ENCODE results near the gene LUZP2. TPM values are rescaled to one million over a fixed set of nuclear protein-coding genes. Genes with fewer than 3 reads are reported as not detected.

LUZP2 gene
- polyA plus RNA-seq, 1 donor (not counting 4 experiments of a cell fraction or from before 2014, with no cell fraction given) = 0.08 TPM

DNA sequence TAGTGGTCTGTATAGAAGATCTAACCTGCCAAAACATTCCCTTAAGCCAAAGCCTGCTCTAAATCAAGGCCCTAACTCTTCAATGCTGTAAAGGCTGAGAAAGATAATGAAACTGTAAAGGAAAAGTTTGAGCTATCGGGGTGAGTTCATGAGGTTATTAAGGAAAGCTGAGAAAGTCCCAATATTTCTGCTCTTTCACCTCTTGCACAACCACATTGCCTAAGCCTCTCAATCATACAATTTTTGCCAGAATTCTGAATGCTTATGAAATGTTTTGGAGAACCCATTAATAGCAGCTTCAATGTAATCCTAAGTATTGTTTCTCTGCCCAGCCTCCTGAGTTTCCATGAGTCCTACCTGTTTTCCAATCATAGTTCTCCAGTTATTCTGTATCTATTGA is 373.2 kb downstream of the LUZP2 start:
- DNase-seq (ENCODE audit: low read depth, low spot score) = no peak
- no peaks in the 10 kb centered on the region for H4K20me1 ChIP-seq (ENCODE audit: control insufficient read depth, extremely low read depth, insufficient read depth, low read length)
- no peaks in the 10 kb centered on the region for H3K9me1 ChIP-seq (ENCODE audit: control insufficient read depth, extremely low read depth, insufficient read depth, low read length)
- no peaks in the 10 kb centered on the region for H3K27me3 ChIP-seq (ENCODE audit: control insufficient read depth, extremely low read depth, insufficient read depth, low read length)
- H3K36me3 ChIP-seq (ENCODE audit: control insufficient read depth in 2 of 2, extremely low read depth in 1 of 2, insufficient read depth in 2 of 2, low read length in 2 of 2) = no peaks in the 10 kb centered on the region
- H3K4me1 ChIP-seq (ENCODE audit: control insufficient read depth, extremely low read depth, insufficient read depth, low read length) = no peaks in the 10 kb centered on the region
- no peak overlapping the region for H3K9ac ChIP-seq (ENCODE audit: control insufficient read depth, extremely low read depth, insufficient read depth, low read length)
- no peak for FAIRE-seq
- no peak for TF ChIP-seq EZH2 (IDR thresholded peaks at IDR 0.05; ENCODE audit: low read length)
- TF ChIP-seq, protein P1, sequence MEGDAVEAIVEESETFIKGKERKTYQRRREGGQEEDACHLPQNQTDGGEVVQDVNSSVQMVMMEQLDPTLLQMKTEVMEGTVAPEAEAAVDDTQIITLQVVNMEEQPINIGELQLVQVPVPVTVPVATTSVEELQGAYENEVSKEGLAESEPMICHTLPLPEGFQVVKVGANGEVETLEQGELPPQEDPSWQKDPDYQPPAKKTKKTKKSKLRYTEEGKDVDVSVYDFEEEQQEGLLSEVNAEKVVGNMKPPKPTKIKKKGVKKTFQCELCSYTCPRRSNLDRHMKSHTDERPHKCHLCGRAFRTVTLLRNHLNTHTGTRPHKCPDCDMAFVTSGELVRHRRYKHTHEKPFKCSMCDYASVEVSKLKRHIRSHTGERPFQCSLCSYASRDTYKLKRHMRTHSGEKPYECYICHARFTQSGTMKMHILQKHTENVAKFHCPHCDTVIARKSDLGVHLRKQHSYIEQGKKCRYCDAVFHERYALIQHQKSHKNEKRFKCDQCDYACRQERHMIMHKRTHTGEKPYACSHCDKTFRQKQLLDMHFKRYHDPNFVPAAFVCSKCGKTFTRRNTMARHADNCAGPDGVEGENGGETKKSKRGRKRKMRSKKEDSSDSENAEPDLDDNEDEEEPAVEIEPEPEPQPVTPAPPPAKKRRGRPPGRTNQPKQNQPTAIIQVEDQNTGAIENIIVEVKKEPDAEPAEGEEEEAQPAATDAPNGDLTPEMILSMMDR (optimal IDR thresholded peaks at IDR 0.05 in 1 of 3, IDR thresholded peaks at IDR 0.05 in 1 of 3, conservative IDR thresholded peaks at IDR 0.05 in 1 of 3; ENCODE audit: extremely low read depth in 1 of 3, insufficient read depth in 2 of 3, low read length in 3 of 3) = no peak
- H2AFZ ChIP-seq (ENCODE audit: control insufficient read depth, low read length) = no peak overlapping the region
- no peak overlapping the region for H3K4me2 ChIP-seq (ENCODE audit: control insufficient read depth, extremely low read depth, insufficient read depth, low read depth, low read length)
- dilution Hi-C loops (cut with MboI; ENCODE audit: extremely low pct_ligation_motif_present, low sequenced_read_pairs) = no loop called here
- no peak overlapping the region for H3K4me3 ChIP-seq (ENCODE audit: control insufficient read depth in 2 of 3, extremely low read depth in 1 of 3, insufficient read depth in 2 of 3, low read depth in 1 of 3, low read length in 3 of 3)
- H3K79me2 ChIP-seq (ENCODE audit: control insufficient read depth, insufficient read depth, low read length) = no peaks in the 10 kb centered on the region
- no peaks in the 10 kb centered on the region for H3K9me3 ChIP-seq (ENCODE audit: control insufficient read depth, low read depth, low read length)
- no peak overlapping the region for H3K27ac ChIP-seq (ENCODE audit: control insufficient read depth, insufficient read depth, low read length)

DNA sequence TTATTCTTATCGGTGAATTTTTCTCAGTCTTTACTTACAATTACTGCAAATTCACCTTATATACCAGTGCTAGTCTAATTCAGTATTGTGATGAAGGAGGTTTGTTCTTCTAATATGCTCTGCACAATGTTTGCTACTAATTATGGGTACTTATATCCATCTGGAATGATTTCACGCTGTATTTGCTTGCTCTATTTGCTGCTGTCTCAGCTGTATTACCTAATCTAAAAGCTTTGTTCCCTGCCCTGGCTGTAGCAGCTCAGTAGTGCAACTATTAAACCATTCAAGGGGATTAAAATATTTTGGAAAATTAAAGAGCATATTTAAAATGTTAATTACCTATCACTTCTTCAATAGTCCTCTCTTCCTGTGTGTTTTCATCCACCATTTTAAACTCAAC is 375.3 kb downstream of the LUZP2 start:
- H3K9me3 ChIP-seq (ENCODE audit: control insufficient read depth, low read depth, low read length) = no peaks in the 10 kb centered on the region
- no peak overlapping the region for H3K4me2 ChIP-seq (ENCODE audit: control insufficient read depth, extremely low read depth, insufficient read depth, low read depth, low read length)
- H4K20me1 ChIP-seq (ENCODE audit: control insufficient read depth, extremely low read depth, insufficient read depth, low read length) = no peaks in the 10 kb centered on the region
- dilution Hi-C loops (cut with MboI; ENCODE audit: extremely low pct_ligation_motif_present, low sequenced_read_pairs) = no loop called here
- no peak overlapping the region for H3K9ac ChIP-seq (ENCODE audit: control insufficient read depth, extremely low read depth, insufficient read depth, low read length)
- DNase-seq (ENCODE audit: low read depth, low spot score) (no peak), FAIRE-seq (no peak)
- TF ChIP-seq, protein P1 (optimal IDR thresholded peaks at IDR 0.05 in 1 of 3, IDR thresholded peaks at IDR 0.05 in 1 of 3, conservative IDR thresholded peaks at IDR 0.05 in 1 of 3; ENCODE audit: extremely low read depth in 1 of 3, insufficient read depth in 2 of 3, low read length in 3 of 3) = no peak
- no peak for TF ChIP-seq EZH2 (IDR thresholded peaks at IDR 0.05; ENCODE audit: low read length)
- H3K36me3 ChIP-seq (ENCODE audit: control insufficient read depth in 2 of 2, extremely low read depth in 1 of 2, insufficient read depth in 2 of 2, low read length in 2 of 2) = no peaks in the 10 kb centered on the region
- H3K27me3 ChIP-seq (ENCODE audit: control insufficient read depth, extremely low read depth, insufficient read depth, low read length) = no peaks in the 10 kb centered on the region
- H3K4me3 ChIP-seq (ENCODE audit: control insufficient read depth in 2 of 3, extremely low read depth in 1 of 3, insufficient read depth in 2 of 3, low read depth in 1 of 3, low read length in 3 of 3) = no peak overlapping the region
- H3K27ac ChIP-seq (ENCODE audit: control insufficient read depth, insufficient read depth, low read length) = no peak overlapping the region
- no peaks in the 10 kb centered on the region for H3K4me1 ChIP-seq (ENCODE audit: control insufficient read depth, extremely low read depth, insufficient read depth, low read length)
- H3K9me1 ChIP-seq (ENCODE audit: control insufficient read depth, extremely low read depth, insufficient read depth, low read length) = no peaks in the 10 kb centered on the region
- no peaks in the 10 kb centered on the region for H3K79me2 ChIP-seq (ENCODE audit: control insufficient read depth, insufficient read depth, low read length)
- H2AFZ ChIP-seq (ENCODE audit: control insufficient read depth, low read length) = no peak overlapping the region
